GM21528 (cell line): ENCODE results near the gene SPDYE1.

Experiments used
- ATAC-seq: cut with Tn5 transposase; IDR thresholded peaks from one replicate; pipeline ENCODE4 v1.9.1; 2021; ENCODE audit warnings: mild to moderate bottlenecking, moderate library complexity; ENCODE audit not compliant: unreplicated experiment, low FRiP score

SPDYE1 gene

DNA sequence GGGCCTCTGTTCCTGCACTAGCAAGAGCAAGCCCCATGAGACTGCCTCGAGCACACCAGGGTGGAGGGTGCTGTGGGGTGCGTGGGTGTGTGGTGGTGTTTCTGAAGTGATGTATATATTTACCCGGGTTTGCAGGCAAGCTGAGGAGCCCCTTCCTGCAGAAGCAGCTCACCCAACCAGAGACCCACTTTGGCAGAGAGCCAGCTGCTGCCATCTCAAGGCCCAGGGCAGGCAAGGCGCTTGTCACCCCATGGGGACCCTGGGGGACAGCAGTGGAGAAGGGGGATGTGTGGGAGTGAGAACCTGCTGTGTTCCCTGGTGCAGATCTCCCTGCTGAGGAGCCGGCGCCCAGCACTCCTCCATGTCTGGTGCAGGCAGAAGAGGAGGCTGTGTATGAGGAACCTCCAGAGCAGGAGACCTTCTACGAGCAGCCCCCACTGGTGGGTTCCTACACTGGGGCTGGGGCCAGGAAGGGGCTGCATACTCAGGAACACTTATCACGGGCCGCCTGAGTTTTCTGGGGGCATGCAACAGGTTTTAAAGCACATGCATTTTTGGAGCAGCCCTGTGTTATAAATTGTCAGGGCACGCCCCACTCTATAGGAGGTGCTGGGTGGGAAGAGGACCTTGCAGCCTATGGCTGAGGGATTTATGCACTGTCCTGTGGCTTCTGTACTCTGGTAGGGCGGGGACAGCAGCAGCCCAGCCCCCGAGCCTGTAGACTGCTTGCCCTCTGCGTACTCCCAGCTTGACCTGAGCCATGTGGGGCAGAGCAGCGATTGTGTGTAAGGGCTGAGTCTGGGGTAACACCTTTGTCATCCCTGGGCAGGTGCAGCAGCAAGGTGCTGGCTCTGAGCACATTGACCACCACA lies 61.8 kb downstream of the SPDYE1 start:
- ATAC-seq = no peak
